GM21576 (cell line): ENCODE data around the gene MALT1.

ENCODE experiments used
- ATAC-seq: cut with Tn5 transposase; IDR thresholded peaks from one replicate; pipeline ENCODE4 v1.9.1; 2021; ENCODE audit warnings: mild to moderate bottlenecking, moderate library complexity; ENCODE audit not compliant: unreplicated experiment

The MALT1 gene

DNA sequence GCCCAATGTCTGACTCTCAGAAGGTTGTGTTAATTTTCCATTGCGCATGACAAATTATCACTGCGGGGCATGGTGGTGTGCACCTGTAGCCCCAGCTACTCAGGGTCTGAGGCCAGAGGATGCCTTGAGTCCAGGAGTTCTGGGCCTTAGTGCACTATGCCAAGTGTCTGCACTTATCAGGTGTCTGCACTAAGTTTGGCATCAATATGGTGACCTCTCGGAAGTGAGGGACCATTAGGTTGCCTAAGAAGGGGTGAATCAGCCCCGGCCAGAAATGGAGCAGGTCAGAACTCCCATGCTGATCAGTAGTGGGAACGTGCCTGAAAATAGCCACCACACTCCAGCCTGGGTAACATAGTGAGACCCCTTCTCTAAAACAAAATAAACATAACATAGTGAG is 131.7 kb downstream of the MALT1 start:
- ATAC-seq: no peak

DNA sequence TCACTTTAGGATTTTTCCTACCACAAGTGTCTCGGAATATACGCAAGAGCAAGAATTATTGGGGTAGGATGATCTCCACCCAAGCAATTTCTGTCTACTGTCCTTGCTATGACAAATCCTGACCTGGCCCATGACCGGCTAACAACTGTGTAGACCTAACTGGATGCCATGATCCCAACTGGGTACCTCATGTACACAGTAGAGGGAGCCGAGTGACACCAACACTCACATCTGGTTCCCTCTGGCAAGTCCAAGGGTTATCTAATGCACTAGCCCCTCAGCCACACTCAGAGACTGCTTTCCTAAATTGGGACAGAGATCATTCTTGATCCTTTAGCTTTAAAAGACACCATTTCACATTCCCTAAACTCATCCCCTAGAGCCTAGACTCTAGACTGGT is 132.7 kb downstream of the MALT1 start:
- no peak for ATAC-seq
